Panc1 (cell line): ENCODE results near the gene IGF2R. TPM values are rescaled to one million over a fixed set of nuclear protein-coding genes. Genes with fewer than 3 reads are reported as not detected.

Experiments used
- ATAC-seq: fragments of 200-7000 bp; cut with Tn5 transposase; 2 replicates; pipeline ENCODE4 v1.9.1; 2020; ENCODE audit warnings: mild to moderate bottlenecking, moderate library complexity
- BruUV-seq: library from RNA; stranded (reverse); fragments of 400-500 nt; replicated peaks from 2 replicates; lab custom pipeline; 2021; lab: Mats Ljungman, UMichigan
- CTCF ChIA-PET: fragments of 300-600 bp; sonication (Branson Sonifier 250); formaldehyde crosslinking; loops from one replicate; lab custom pipeline; 2022; ENCODE audit warnings: antibody characterized with exemption; lab: Charles Lee
- POLR2A ChIA-PET: fragments of 300-600 bp; sonication (Branson Sonifier 250); formaldehyde crosslinking; loops from one replicate; lab custom pipeline; 2022; ENCODE audit warnings: antibody characterized with exemption; lab: Charles Lee
- DNase-seq: peaks from one replicate; pipeline ENCODE4 v3.0.0-alpha.2; 2010; ENCODE audit warnings: low read depth, low spot score
- H3K27ac ChIP-seq: 2 replicates; pipeline ENCODE4 v1.5.1; 2011; ENCODE audit warnings: mild to moderate bottlenecking, low read length, inconsistent platforms
- H3K27me3 ChIP-seq: fragments of 200-500 bp; sonication (Bioruptor generic); 2 replicates; pipeline ENCODE4 v1.6.0; 2014; ENCODE audit warnings: low read length, inconsistent platforms; ENCODE audit not compliant: control insufficient read depth, insufficient read depth
- H3K36me3 ChIP-seq: fragments of 200-500 bp; sonication (Bioruptor generic); 2 replicates; pipeline ENCODE4 v1.5.1; 2014; ENCODE audit warnings: inconsistent platforms, mild to moderate bottlenecking, low read length, moderate library complexity; ENCODE audit not compliant: control insufficient read depth, insufficient read depth
- H3K4me1 ChIP-seq: 2 replicates; pipeline ENCODE4 v1.5.1; 2011; ENCODE audit warnings: inconsistent platforms, mild to moderate bottlenecking, low read length, moderate library complexity; ENCODE audit not compliant: control insufficient read depth, insufficient read depth
- H3K4me3 ChIP-seq, 2 experiments: 2 replicates each; pipeline ENCODE4 v1.5.1; 2011 to 2012; ENCODE audit warnings: low read depth in 2 of 2, low read length in 2 of 2, mild to moderate bottlenecking in 2 of 2, inconsistent platforms in 1 of 2, moderate library complexity in 1 of 2
- H3K9me3 ChIP-seq: fragments of 200-500 bp; sonication (Bioruptor generic); 2 replicates; pipeline ENCODE4 v1.5.1; 2014; ENCODE audit warnings: low read depth, mild to moderate bottlenecking, inconsistent platforms, low read length, moderate library complexity; ENCODE audit not compliant: control insufficient read depth, insufficient read depth
- CTCF ChIP-seq: fragments of 450-650 bp; IDR thresholded peaks from 2 replicates; pipeline ENCODE4 v1.5.1; 2017; ENCODE audit warnings: mild to moderate bottlenecking
- POLR2AphosphoS5 ChIP-seq: IDR thresholded peaks from 2 replicates; pipeline ENCODE4 v1.6.1; 2012; ENCODE audit warnings: mild to moderate bottlenecking, low read depth, low read length, moderate library complexity
- REST ChIP-seq, 2 experiments: IDR thresholded peaks; 2 replicates each; pipeline ENCODE4 v1.6.1; 2011 to 2012; ENCODE audit warnings: low read depth in 2 of 2, control low read depth in 1 of 2, low read length in 1 of 2, mild to moderate bottlenecking in 1 of 2, moderate library complexity in 1 of 2; ENCODE audit not compliant: insufficient read depth in 1 of 2
- SIN3A ChIP-seq: IDR thresholded peaks from 2 replicates; pipeline ENCODE4 v1.6.1; 2012; ENCODE audit warnings: low read depth, mild to moderate bottlenecking, low read length, moderate library complexity, borderline replicate concordance; ENCODE audit not compliant: insufficient read depth
- TCF7L2 ChIP-seq: IDR thresholded peaks from 2 replicates; pipeline ENCODE4 v1.6.1; 2011; ENCODE audit warnings: mild to moderate bottlenecking, low read depth, low read length, inconsistent platforms
- in situ Hi-C: cut with HindIII; loops from 2 replicates; pipeline ENCODE4 v1.10.0; 2016; ENCODE audit warnings: low sequenced_read_pairs, low pct_unique_long_range_greater_than_20kb
- intact Hi-C: fragments of 100-400 bp; cut with micrococcal nuclease; formaldehyde crosslinking; loops from one replicate; pipeline ENCODE4 v1.10.0; 2022; ENCODE audit not compliant: unreplicated experiment
- total RNA-seq: library from RNA; stranded (reverse); gene quantifications from one replicate; pipeline ENCODE4 v1.2.1, GENCODE V29; 2021; ENCODE audit not compliant: unreplicated experiment

The IGF2R gene
- total RNA-seq, 1 experiment from 2014 or later = 163 TPM

GRCh38 chr6:159951772-159952171 lies 17.1 kb upstream of the IGF2R start:
- Histone ChIP-seq H3K4me3 (no peak overlapping the region), H3K9me3 (no peaks in the 10 kb centered on the region), H3K36me3 (no peaks in the 10 kb centered on the region), H3K27me3 (no peaks in the 10 kb centered on the region; the same call in 1 of the 2 replicates), H3K27ac (no peak overlapping the region), H3K4me1 (no peaks in the 10 kb centered on the region)
- intact Hi-C loops (no loop called here), in situ Hi-C loops (no loop called here)
- ChIA-PET POLR2A (no interaction called here), CTCF (no interaction called here)
- DNase-seq (no peak), ATAC-seq (no peak)
- BruUV-seq = no TSS peak
- no peak for TF ChIP-seq TCF7L2
- TF ChIP-seq CTCF = no peak
- TF ChIP-seq POLR2AphosphoS5 = no peak
- TF ChIP-seq REST (IDR thresholded peaks at IDR 0.05; ENCODE audit: insufficient read depth in 1 of 2, low read depth in 2 of 2, low read length in 1 of 2) = no peak
- TF ChIP-seq SIN3A = no peak

GRCh38 chr6:159952289-159953005 lies 16.4 kb upstream of the IGF2R start:
- in situ Hi-C loops = no loop called here
- no peaks in the 10 kb centered on the region for H3K9me3 ChIP-seq
- H3K36me3 ChIP-seq = no peaks in the 10 kb centered on the region
- H3K27me3 ChIP-seq = no peaks in the 10 kb centered on the region; the same call in 1 of the 2 replicates
- ATAC-seq = no peak
- no peak overlapping the region for H3K4me3 ChIP-seq
- ChIA-PET POLR2A (no interaction called here), CTCF (no interaction called here)
- BruUV-seq = no TSS peak
- no peaks in the 10 kb centered on the region for H3K4me1 ChIP-seq
- TF ChIP-seq TCF7L2 = no peak
- TF ChIP-seq POLR2AphosphoS5 = no peak
- TF ChIP-seq REST (IDR thresholded peaks at IDR 0.05; ENCODE audit: insufficient read depth in 1 of 2, low read depth in 2 of 2, low read length in 1 of 2) = no peak
- TF ChIP-seq SIN3A = no peak
- no peak for TF ChIP-seq CTCF
- no peak overlapping the region for H3K27ac ChIP-seq
- no peak for DNase-seq
- intact Hi-C loops = no loop called here
